ENCODE data around the gene ZNF334. TPM values are rescaled to one million over a fixed set of nuclear protein-coding genes. Genes with fewer than 3 reads are reported as not detected.

ZNF334 gene
- total and polyA plus RNA-seq, 2 of the 4 experiments (the other 2 are of a cell fraction), result 1.4 to 2.1 TPM

GRCh38 chr20:46488451-46488850, 24.9 kb downstream of the ZNF334 start:
- Histone ChIP-seq H3K27me3 (ENCODE audit: control insufficient read depth, insufficient read depth, low read length) (no peaks in the 10 kb centered on the region; the same call in 1 of the 2 replicates), H3K18ac (ENCODE audit: low read depth, low read length) (no peak overlapping the region), H2BK15ac (ENCODE audit: low read depth, low read length) (no peak overlapping the region), H4K5ac (ENCODE audit: low read depth, low read length) (no peak overlapping the region), H2BK20ac (ENCODE audit: low read depth, low read length) (no peak overlapping the region), H2AK5ac (ENCODE audit: low read depth, low read length) (no peak overlapping the region), H3K9me3 (ENCODE audit: control insufficient read depth, insufficient read depth, low read length) (no peaks in the 10 kb centered on the region), H3K4me2 (ENCODE audit: low read depth, low read length) (no peak overlapping the region), H4K8ac (ENCODE audit: low read depth in 2 of 2, low read length in 2 of 2) (no peak overlapping the region), H3K23ac (ENCODE audit: low read depth, low read length) (no peak overlapping the region), H3K27ac (ENCODE audit: insufficient read depth, low read length) (no peak overlapping the region), H2BK5ac (ENCODE audit: low read depth, low read length, poor library complexity, severe bottlenecking) (no peak overlapping the region), H3K4me1 (ENCODE audit: control insufficient read depth, insufficient read depth, low read length) (no peaks in the 10 kb centered on the region), H3K79me1 (ENCODE audit: low read depth in 1 of 2, low read length in 2 of 2) (no peaks in the 10 kb centered on the region), H2BK120ac (ENCODE audit: low read depth, low read length) (no peak overlapping the region), H3K4ac (ENCODE audit: low read depth, low read length) (no peak overlapping the region), H3K56ac (ENCODE audit: extremely low read depth, insufficient read depth, low read length) (no peak overlapping the region), H2AK9ac (replicated peaks; ENCODE audit: low read depth, low read length, poor library complexity) (no peak overlapping the region), H3K36me3 (ENCODE audit: control insufficient read depth, insufficient read depth, low read length) (no peaks in the 10 kb centered on the region), H4K91ac (ENCODE audit: insufficient read depth, low read depth, low read length) (no peak overlapping the region), H3K9ac (ENCODE audit: low read depth, low read length) (no peak overlapping the region), H4K20me1 (ENCODE audit: insufficient read depth, low read length) (no peaks in the 10 kb centered on the region), H3K14ac (replicated peaks; ENCODE audit: low read depth, low read length) (no peak overlapping the region), H3K4me3 (ENCODE audit: insufficient read depth, low read depth, low read length) (no peak overlapping the region), H3K9me1 (ENCODE audit: insufficient read depth, low read length) (no peaks in the 10 kb centered on the region), H2AFZ (replicated peaks; ENCODE audit: low read length, poor library complexity) (no peak overlapping the region)
- WGBS, 2 experiments (ENCODE audit: extremely low coverage in 2 of 2, insufficient read length in 1 of 2), result no CpG with 5 or more reads among the region's 3 CpGs
- ATAC-seq (ENCODE audit: low read depth) (no peak), DNase-seq (no peak)
- POLR2A ChIA-PET (ENCODE audit: unreplicated experiment), result no interaction called here
- CTCF ChIA-PET, result no interaction called here
- in situ Hi-C loops (cut with MboI; ENCODE audit: low sequenced_read_pairs), result no loop called here
- BruUV-seq (replicated peaks), result no TSS peak
- dilution Hi-C loops (cut with HindIII; ENCODE audit: low sequenced_read_pairs, unreplicated experiment), result no loop called here
- no peak for TF ChIP-seq NFE2L2 (IDR thresholded peaks at IDR 0.05; ENCODE audit: low read depth, low read length)
- no peak for TF ChIP-seq SMC3 (IDR thresholded peaks at IDR 0.05; ENCODE audit: low read depth, low read length)
- TF ChIP-seq MAZ (IDR thresholded peaks at IDR 0.05; ENCODE audit: borderline replicate concordance, low read depth, low read length), result no peak
- no peak for TF ChIP-seq CTCF (conservative IDR thresholded peaks at IDR 0.05; ENCODE audit: low read depth, low read length)
- TF ChIP-seq RFX5 (IDR thresholded peaks at IDR 0.05; ENCODE audit: low read depth, low read length), result no peak
- no peak for TF ChIP-seq MXI1 (IDR thresholded peaks at IDR 0.05; ENCODE audit: borderline replicate concordance, low read depth, low read length)
- TF ChIP-seq BHLHE40 (IDR thresholded peaks at IDR 0.05; ENCODE audit: low read depth, low read length), result no peak
- TF ChIP-seq MAFK (IDR thresholded peaks at IDR 0.05; ENCODE audit: low read depth, low read length), result no peak
- TF ChIP-seq CEBPB (IDR thresholded peaks at IDR 0.05; ENCODE audit: low read depth, low read length), result no peak
- intact Hi-C loops (cut with micrococcal nuclease), result no loop called here
